Stimulated activated CD4-positive, alpha-beta T cell treated with anti-CD3 and anti-CD28 coated beads, Interleukin-15, amount 100 ng/mL, for 1 hour (primary cell): ENCODE data around the gene PTPRD.
"Not testable (repeated sequence)": the region's sequence is repeated elsewhere in the genome, so short reads cannot be mapped to it uniquely, and the experiment has no call there.

Source experiments
- DNase-seq, 2 donors: peaks; one replicate each; pipeline ENCODE4 v3.0.0-alpha.2; 2020; ENCODE audit warnings: low read depth in 1 of 2, low spot score in 1 of 2

PTPRD gene

GRCh38 chr9:9996259-9996658 is 616.5 kb downstream of the PTPRD start:
- no peak for DNase-seq

GRCh38 chr9:9992936-9993335 is 619.9 kb downstream of the PTPRD start:
- no peak for DNase-seq

GRCh38 chr9:9973062-9973461 is 639.7 kb downstream of the PTPRD start:
- no peak for DNase-seq

GRCh38 chr9:9970514-9970913 is 642.3 kb downstream of the PTPRD start:
- no peak for DNase-seq

- no peak for DNase-seq
Measured at GRCh38 chr9:9963841-9964240, 649.0 kb downstream of the PTPRD start.

GRCh38 chr9:9961934-9962333 is 650.9 kb downstream of the PTPRD start:
- DNase-seq: no peak

GRCh38 chr9:9961487-9961886 is 651.3 kb downstream of the PTPRD start:
- no peak for DNase-seq

- no peak for DNase-seq
Measured at GRCh38 chr9:9951556-9952160, 661.1 kb downstream of the PTPRD start.

GRCh38 chr9:9950813-9951212 is 662.0 kb downstream of the PTPRD start:
- DNase-seq: no peak

GRCh38 chr9:9949978-9950377 is 662.8 kb downstream of the PTPRD start:
- no peak for DNase-seq

GRCh38 chr9:9949368-9949767 is 663.4 kb downstream of the PTPRD start:
- no peak for DNase-seq

- DNase-seq: no peak
Measured at GRCh38 chr9:9945966-9946365, 666.8 kb downstream of the PTPRD start.

GRCh38 chr9:9942764-9943424 is 669.9 kb downstream of the PTPRD start:
- peak in 1 of 2 donors; percentile 24 for DNase-seq

GRCh38 chr9:9938432-9938831 is 674.4 kb downstream of the PTPRD start:
- no peak for DNase-seq

GRCh38 chr9:9931464-9931863 is 681.3 kb downstream of the PTPRD start:
- DNase-seq: not testable (repeated sequence)

- no peak for DNase-seq
Measured at GRCh38 chr9:9924376-9924775, 688.4 kb downstream of the PTPRD start.

- DNase-seq: no peak
Measured at GRCh38 chr9:9921805-9922204, 691.0 kb downstream of the PTPRD start.

GRCh38 chr9:9920425-9921060 is 692.3 kb downstream of the PTPRD start:
- no peak for DNase-seq

- no peak for DNase-seq
Measured at GRCh38 chr9:9919174-9919775, 693.5 kb downstream of the PTPRD start.

GRCh38 chr9:9917400-9917799 is 695.4 kb downstream of the PTPRD start:
- no peak for DNase-seq

- DNase-seq: no peak
Measured at GRCh38 chr9:9914174-9914573, 698.6 kb downstream of the PTPRD start.

GRCh38 chr9:9913276-9913832 is 699.4 kb downstream of the PTPRD start:
- no peak for DNase-seq
